NB4 (cell line): Measurements from ENCODE around the gene ADGRG4.

Source experiments
- DNase-seq: peaks from one replicate; pipeline ENCODE4 v3.0.0; 2010; ENCODE audit warnings: low read depth
- H3K4me3 ChIP-seq: one replicate; pipeline ENCODE4 v1.5.1; 2011; ENCODE audit warnings: mild to moderate bottlenecking, low read depth, low read length, moderate library complexity
- MAX ChIP-seq: IDR thresholded peaks from 2 replicates; pipeline ENCODE4 v1.6.1; 2011; ENCODE audit warnings: low read depth, low read length
- MYC ChIP-seq: IDR thresholded peaks from 2 replicates; pipeline ENCODE4 v1.6.1; 2011; ENCODE audit warnings: low read depth, low read length
- POLR2A ChIP-seq: IDR thresholded peaks from 2 replicates; pipeline ENCODE4 v1.6.1; 2011; ENCODE audit warnings: mild to moderate bottlenecking; ENCODE audit not compliant: insufficient read length; ENCODE audit errors: extremely low read depth
- TF ChIP-seq, protein P1 (sequence below): IDR thresholded peaks from one replicate; pipeline ENCODE4 v1.5.1; 2012; ENCODE audit warnings: low read depth, low read length

Gene ADGRG4

GRCh38 chrX:136310411-136310810 lies 9.6 kb downstream of the ADGRG4 start:
- no peak overlapping the region for H3K4me3 ChIP-seq
- peak; percentile 2 for DNase-seq

GRCh38 chrX:136318156-136318555 lies 17.4 kb downstream of the ADGRG4 start:
- DNase-seq = no peak
- TF ChIP-seq MYC (no peak), MAX (no peak), POLR2A (no peak)

More at GRCh38 chrX:136310411-136310810, 9.6 kb downstream of the ADGRG4 start:
- TF ChIP-seq, protein P1, sequence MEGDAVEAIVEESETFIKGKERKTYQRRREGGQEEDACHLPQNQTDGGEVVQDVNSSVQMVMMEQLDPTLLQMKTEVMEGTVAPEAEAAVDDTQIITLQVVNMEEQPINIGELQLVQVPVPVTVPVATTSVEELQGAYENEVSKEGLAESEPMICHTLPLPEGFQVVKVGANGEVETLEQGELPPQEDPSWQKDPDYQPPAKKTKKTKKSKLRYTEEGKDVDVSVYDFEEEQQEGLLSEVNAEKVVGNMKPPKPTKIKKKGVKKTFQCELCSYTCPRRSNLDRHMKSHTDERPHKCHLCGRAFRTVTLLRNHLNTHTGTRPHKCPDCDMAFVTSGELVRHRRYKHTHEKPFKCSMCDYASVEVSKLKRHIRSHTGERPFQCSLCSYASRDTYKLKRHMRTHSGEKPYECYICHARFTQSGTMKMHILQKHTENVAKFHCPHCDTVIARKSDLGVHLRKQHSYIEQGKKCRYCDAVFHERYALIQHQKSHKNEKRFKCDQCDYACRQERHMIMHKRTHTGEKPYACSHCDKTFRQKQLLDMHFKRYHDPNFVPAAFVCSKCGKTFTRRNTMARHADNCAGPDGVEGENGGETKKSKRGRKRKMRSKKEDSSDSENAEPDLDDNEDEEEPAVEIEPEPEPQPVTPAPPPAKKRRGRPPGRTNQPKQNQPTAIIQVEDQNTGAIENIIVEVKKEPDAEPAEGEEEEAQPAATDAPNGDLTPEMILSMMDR = no peak

GRCh38 chrX:136318895-136319597 lies 18.3 kb downstream of the ADGRG4 start:
- DNase-seq = no peak
- TF ChIP-seq MYC = no peak
- TF ChIP-seq, protein P1 = no peak
- no peak for TF ChIP-seq POLR2A
- TF ChIP-seq MAX = no peak
- H3K4me3 ChIP-seq = no peak overlapping the region

More at GRCh38 chrX:136318156-136318555, 17.4 kb downstream of the ADGRG4 start:
- H3K4me3 ChIP-seq = no peak overlapping the region

GRCh38 chrX:136319600-136319999 lies 18.8 kb downstream of the ADGRG4 start:
- DNase-seq = no peak
- H3K4me3 ChIP-seq = no peak overlapping the region
- no peak for TF ChIP-seq MYC
- TF ChIP-seq, protein P1 = no peak

DNA sequence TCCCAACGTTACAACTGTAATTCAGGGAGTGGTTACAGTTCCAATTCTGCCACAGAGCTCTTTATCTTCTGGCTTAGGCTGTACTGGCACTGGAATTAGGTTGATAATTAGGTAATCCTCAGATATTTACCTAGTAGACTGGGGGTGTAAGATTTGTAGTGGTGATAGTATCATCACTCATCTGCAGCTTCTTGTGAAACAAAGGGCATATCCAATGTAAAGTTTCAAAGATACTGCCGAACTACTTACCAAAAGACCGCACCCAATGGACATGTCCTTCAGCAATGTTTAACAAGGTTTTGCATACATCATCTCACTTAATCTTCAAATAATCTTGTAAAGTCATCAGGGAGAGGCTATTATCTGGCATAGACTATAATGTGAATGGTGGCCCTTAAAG lies 20.8 kb downstream of the ADGRG4 start:
- H3K4me3 ChIP-seq = no peak overlapping the region
- TF ChIP-seq MYC (no peak), POLR2A (no peak), MAX (no peak)
- no peak for DNase-seq

DNA sequence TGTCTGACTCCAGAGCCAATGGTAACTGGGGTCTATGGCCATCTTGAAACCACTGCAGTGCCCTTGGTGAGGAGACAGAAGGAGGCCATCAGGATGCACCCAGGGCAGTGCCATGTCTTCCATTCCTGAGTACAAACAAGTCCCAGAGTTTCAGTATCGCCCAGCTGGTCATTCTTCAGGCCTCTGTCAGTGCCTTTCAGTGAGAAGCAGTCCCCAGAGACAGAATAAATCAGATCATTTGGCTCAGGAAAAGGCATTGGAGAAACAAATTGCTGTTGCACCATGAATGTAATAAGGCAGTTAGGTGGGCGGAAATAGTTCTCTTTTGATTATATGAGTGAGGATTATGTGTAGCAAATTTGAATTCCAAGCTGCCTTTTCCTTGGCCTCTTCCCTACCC lies 21.3 kb downstream of the ADGRG4 start:
- no peak for TF ChIP-seq MAX
- no peak for TF ChIP-seq POLR2A
- DNase-seq = no peak

GRCh38 chrX:136325377-136325776 lies 24.6 kb downstream of the ADGRG4 start:
- TF ChIP-seq MAX = no peak
- no peak for TF ChIP-seq POLR2A
- DNase-seq = no peak
- no peak overlapping the region for H3K4me3 ChIP-seq

More for the DNA sequence above, 21.3 kb downstream of the ADGRG4 start:
- no peak overlapping the region for H3K4me3 ChIP-seq

- DNase-seq = no peak
- TF ChIP-seq, protein P1 = no peak
- TF ChIP-seq MAX = no peak
- TF ChIP-seq POLR2A = no peak
- no peak for TF ChIP-seq MYC
- H3K4me3 ChIP-seq = no peak overlapping the region
These were observed 28.2 kb downstream of the ADGRG4 start for GRCh38 chrX:136328933-136329332.
